GM21723 (cell line): ENCODE results near the gene TNRC6C.
A peak's percentile ranks its signal among the peaks of the same experiment; 100 is the strongest.
"Not testable (repeated sequence)": the region's sequence is repeated elsewhere in the genome, so short reads cannot be mapped to it uniquely, and the experiment has no call there.

ENCODE experiments used
- ATAC-seq: cut with Tn5 transposase; IDR thresholded peaks from one replicate; pipeline ENCODE4 v1.9.1; 2021; ENCODE audit warnings: mild to moderate bottlenecking, moderate library complexity; ENCODE audit not compliant: unreplicated experiment

TNRC6C gene

DNA sequence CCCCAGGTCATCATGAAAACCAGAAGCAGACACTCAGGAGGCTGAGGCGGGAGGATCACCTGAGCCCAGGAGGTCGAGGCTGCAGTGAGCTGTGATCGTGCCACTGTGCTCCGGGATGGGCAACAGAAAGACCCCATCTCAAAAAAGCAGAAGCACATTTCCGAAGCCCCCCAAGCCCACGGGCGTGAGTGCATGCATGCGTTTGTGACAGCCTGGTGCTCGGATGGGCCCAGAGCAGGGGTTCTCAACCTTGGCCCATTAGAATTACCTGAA, 150.9 kb downstream of the TNRC6C start:
- no peak for ATAC-seq

DNA sequence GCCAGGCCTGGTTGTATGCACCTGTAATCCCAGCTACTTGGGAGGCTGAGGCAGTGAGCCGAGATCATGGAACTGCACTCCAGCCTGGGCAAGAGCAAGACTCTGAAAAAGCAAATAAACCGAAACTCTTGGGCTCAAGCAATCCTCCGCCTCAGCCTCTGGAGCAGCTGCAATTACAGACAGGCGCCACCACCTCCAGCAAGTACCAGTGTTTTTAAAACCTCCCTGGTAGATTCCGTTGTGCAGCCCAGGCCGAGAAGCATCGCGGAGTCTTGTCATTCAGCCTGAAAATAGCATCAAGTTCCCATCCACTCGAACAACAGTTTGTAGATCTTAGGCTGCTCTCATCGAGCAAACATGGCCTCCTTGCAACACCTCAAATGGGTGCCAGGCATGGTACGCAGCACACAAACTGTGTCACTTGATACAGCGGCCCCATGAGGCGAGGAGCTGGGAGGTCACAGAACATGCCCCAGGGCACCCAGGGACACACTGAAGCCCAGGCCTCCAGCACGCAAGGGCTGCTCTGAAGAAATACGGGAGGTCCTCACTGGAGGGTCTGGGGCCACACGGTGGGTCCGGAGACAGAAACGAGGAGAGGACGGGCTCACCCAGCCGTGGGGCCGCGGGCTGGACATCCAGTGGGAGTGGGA, 152.0 kb downstream of the TNRC6C start:
- no peak for ATAC-seq

DNA sequence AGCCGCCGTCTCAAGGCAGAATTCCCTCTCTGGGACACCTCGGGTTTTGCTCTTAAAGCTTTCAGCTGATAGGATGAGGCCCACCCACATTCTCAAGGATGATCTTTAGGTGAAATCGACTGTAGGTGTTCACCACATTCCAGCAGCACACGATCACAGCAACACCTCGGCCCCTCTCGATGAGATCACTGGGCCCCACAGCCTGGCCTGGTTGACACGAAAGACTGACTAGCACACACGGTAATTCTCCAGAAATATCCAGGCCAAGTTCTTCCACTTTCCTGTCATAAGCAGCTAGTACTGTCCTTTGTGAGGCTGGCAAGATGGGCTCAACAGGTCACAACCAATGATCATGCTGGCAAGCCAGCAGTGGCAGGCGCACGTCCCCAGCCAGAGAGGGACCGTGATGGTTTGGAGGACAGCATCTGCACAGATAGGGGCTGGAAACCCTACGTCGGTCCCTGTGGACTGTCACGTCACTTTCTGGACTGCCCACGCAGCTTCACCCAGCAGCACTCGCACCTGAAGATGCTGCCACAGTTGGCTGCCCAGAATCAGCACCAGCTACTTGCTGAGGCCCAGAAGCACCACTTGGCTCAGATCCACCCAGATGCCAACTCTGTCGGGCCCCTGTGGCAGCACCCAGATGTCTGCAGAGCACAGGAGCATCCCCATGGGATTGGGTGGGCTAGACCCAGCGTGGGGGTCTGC, 152.7 kb downstream of the TNRC6C start:
- ATAC-seq, result no peak

DNA sequence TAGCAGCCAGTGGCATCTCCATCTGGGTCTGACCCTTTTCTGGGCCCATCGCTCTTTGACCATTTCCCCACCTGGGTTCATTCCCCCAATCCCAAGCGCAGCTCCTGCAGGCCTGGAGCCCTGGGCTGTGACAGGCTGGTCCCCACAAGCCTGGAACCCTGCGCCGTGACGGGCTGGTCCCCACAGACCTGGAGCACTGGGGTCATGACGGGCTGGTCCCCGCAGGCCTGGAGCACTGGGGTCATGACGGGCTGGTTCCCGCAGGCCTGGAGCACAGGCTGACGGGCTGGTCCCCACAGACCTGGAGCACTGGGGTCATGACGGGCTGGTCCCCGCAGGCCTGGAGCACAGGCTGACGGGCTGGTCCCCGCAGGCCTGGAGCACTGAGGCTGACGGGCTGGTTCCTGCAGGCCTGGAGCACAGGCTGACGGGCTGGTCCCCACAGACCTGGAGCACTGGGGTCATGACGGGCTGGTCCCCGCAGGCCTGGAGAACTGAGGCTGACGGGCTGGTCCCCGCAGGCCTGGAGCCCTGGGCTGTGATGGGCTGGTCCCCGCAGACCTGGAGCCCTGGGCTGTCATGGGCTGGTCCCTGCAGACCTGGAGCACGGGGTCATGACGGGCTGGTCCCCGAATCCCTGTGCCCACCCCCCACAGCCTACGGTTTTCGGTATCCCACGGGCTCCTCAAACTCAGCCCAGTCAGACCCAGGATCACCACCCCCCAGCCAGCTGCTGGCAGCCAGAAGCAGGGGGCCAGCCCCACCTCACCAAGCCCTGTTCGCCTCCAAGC, 153.4 kb downstream of the TNRC6C start:
- ATAC-seq, result no peak

DNA sequence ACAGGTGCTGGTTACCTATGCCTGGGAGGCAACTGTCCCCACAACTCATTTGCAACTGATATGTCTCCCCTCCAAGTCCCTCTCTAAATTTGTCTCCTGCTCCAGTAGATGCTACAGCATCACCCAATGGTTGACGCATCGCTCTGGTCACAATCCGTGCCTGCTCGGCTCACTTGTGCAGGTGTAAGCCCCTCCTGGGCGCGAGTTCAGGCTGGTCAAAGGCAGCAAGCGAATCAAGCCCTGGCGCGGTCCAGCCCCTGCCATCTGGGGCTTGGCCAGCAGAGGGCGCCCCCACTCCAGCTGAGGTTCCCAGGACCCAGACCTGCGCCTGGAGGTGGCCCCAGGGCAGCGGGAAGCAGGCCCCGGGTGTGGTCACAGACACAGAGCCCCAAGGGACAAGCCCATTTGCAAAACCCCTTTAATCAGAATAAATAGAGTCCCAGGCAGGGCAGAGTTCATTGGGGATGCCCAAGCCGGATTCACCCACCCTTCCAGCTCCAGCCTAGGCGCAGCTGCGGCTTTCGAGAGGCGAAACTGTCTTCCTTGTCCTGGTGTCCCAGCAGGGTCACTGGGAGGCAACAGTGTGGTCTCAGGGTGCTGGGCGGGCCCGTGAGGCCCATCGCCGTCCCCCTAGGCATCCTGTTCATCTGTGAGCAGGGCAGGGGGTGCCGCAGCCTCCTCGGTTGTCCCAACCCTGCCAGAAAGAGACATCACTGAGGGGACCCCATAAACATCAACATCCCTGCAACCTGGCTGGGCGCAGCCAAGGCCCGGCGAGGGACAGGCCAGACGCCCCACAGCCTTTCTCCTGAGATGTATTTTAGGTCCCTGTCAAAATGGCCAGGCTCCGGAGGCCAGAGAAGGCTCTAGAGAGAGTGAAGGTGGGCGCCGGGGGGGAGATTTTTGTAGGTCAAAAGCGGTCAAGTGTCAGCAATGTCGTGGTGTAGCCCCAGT, 154.3 kb downstream of the TNRC6C start:
- ATAC-seq, result peak; percentile 67

DNA sequence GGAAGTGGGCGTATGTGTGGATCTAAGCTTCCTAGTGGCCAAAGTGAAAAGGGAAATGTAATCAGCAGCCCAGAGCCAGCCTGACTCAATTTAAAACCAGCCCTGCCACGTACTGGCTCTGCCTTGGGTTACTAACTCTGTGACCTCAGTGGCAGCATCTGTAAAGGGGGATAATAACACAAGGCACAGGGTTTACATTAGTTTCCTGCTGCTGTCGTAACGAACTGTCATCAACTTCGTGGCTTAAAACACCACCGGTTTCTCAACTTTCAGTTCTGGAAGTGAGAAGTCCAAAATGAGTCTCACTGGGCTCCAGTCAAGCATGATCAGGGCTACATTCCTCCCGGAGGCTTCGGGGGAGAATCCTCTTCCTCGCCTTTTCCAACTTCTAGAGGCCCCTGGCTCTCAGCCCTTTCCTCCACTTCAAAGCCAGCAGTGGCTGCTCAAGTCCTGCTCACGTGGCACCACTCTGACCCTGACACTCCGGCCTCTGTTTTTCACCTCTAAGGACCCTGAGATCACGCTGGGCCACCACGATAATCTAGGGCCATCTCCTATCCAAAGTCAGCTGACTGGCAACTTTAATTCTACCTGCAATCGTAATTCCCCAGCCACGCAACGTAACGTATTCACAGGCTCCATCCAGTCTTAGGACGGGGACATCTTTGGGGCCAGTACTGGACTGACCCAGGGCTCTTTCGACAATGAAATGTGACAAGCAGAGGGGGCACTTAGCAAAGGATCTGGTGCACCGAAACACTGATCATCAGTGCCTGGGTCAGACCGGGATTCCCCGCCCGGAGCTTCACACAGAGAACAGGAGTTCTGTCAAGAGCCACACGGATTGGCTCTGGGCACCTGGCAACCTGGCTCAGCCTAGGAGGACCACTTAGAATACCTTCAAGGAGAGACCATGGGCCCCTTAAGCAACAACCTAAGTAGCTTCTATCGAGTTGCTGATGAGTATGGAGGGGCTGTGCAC, 155.6 kb downstream of the TNRC6C start:
- no peak for ATAC-seq

DNA sequence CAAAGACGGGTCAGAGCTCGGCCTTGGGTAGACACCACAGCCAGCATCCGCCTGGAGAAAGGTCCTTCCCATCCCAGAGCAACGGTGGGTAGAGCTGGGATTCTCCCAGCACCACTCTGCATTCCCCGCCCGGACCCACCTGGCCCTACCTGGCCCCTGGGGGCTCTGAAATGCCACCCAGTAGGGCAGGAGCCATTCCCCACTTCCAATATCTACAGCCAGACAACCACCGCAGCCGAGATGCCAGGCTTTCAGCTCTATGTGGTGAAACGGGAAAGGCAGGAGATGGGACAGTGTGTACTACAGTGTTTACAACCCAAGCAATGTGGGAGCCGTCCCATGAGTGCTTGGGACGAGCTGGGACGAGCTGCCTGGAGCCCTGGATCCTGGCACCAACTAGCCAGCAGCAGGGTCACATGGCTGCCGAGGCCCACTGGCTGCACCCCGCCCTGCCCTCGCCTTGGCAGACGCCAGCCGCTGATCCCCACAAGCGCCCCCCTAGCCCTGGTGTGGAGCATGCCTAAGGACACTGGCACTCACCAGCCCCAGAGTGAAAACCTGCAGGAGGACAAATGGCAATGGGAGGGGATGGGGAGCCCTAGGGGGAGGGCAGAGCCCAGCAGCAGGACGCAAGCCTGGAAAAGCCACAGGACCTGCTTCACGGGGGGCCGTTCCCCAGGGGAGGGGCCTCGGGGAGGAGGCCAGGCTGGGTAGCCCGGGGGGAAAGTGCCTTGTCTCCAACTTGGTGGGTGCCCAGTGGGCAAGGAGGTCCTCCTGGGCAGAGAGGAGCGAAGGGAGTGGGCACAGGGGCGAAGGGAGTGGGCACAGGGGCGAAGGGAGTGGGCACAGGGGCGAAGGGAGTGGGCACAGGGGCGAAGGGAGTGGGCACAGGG, 156.6 kb downstream of the TNRC6C start:
- ATAC-seq, result no peak

DNA sequence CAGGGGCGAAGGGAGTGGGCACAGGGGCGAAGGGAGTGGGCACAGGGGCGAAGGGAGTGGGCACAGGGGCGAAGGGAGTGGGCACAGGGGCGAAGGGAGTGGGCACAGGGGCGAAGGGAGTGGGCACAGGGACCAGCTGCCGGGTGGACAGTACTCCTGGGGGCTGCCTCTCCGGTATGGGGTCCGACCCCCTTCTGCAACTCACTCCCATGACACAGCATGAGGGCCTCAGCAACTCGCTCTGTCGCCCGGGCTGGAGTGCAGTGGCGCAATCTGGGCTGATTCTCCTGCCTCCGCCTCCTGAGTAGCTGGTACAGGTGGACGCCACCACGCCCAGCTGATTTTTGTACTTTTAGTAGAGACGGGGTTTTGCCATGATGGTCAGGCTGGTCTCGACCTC, 157.3 kb downstream of the TNRC6C start:
- ATAC-seq, result not testable (repeated sequence)

DNA sequence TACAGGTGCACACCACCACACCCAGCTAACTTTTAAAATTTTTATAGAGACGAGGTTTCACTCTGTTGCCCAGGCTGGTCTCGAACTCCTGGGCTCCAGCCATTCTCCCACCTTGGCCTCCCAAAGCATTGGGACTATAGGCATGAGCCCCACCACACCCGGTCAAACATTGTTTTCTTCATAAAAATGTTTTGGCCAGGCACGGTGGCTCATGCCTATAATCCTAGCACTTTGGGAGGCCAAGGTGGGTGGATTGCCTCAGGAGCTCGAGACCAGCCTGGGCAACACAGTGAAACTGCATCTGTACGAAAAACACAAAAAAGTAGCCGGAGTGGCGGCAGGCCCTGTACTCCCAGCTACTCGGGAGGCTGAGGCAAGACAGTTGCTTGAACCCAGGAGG, 157.9 kb downstream of the TNRC6C start:
- no peak for ATAC-seq

DNA sequence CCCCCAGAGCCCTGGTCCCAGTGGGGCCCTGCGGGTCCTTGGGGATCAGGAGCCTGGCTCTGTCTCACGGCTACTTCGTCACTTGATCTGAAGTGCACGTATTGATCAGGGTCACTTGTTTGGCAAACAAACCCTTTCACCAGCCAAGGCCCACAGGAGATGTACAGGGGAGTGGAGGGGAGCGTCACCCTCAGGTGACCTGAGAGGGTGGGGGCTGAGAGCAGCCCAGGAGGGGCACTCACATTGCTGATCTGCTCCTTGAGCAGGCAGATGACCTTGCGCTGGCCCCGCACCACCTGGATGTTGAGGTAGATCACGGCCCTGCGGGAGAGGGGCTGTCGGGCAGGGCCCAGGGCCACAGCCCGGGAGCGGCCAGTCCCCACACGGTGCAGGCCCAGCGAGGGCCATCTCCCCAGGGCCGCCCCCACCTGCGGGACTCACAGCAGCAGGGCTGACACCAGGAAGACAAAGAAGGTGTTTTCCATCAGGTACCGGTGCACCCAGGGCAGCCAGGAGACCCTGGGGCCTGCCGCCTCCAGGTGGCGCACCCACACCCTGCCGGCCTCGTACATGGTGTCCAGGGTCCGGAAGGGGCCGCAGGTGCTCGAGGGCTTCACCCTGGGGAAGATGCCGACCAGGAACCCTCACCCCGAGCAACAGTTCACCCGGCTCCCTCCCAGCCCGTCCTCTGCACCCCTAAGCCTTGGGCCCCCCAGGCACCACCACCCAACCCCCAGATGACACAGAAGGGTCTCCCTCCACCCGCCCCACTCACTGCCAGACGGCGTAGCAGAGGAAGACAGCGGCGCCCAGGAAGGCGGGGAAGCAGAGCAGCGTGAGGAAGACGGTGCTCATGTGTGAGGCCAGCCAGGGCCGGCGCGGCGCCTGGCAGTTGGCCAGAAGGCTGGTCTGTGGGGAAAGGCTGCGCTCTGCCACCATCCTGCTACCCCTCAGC, 158.8 kb downstream of the TNRC6C start:
- ATAC-seq, result no peak

DNA sequence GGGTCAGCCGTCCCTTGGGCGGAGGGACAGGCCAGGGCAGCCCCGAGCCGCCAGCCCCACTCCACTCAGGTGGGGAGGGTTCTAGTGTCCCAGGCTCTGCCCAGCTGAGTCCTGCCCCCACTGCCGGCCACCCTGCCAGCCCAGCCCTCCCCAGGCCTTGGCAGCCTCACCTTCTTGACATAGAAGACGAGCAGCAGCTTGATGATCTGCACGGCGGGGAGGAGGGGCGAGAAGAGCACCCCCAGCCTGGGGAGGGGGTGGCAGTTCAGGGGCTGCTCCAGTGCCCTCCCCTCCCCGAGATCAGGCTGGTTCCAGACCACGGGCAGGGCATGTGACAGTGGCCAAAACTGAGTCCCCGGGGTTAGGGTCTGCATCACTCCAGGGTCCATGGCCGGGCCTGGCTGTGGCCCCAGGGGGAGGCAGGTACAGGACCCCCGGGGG, 160.3 kb downstream of the TNRC6C start:
- ATAC-seq, result no peak

DNA sequence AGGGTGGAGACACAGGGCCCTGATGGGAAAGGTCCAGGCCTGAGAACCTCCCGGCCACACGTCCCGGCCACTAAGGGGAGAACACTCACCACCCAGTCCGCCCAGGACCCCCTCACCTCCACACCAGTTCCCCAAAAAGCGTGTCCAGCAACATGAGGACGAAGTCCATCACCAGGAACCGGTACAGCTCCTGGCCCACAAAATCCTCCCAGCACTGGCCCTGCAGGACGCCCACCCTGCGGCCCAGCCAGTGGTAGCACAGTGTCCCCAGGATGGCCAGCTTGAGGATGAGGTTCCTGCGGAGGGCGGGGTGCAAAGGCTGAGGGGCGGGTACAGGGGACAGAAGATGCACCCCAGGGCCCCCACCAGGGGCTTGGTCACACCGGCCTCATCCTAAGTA, 162.0 kb downstream of the TNRC6C start:
- ATAC-seq, result no peak

DNA sequence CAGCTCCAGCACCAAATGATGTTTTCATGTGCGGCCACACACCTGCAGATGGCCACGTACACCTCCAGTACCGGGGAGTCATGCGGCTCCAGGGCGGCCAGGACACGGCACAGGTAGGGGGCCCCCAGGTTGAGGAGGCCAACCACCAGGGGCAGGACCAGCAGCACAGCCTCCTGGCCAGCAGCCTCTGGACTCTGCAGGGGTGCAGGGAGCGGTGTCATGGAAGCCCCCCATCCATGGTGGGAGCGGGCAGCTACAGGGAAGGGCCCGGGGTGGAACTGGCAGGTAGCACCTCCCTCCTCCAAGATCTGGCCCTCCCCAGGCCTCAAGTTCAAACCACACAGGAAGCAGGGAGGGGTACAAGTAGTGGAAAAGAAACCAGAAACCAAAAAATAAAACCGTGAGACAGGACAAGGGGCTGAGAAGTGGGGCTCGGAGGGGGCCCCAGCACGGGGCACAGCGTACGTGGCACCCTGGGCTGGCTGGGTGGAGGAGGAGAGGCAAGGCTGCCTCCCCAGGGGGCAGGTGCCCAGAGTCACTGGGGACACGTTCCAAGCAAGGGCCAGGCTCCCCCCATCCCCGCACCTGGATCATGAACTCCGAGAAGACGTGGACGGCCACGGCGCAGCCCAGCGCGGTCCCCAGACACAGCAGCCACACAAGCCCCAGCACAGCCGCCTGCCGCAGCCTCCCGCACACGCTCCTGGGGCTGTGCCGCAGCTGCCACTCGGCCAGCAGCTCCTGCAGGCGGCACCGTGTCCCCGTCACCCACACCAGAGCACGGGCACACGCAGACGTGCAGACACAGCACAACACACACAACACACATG, 162.7 kb downstream of the TNRC6C start:
- no peak for ATAC-seq

DNA sequence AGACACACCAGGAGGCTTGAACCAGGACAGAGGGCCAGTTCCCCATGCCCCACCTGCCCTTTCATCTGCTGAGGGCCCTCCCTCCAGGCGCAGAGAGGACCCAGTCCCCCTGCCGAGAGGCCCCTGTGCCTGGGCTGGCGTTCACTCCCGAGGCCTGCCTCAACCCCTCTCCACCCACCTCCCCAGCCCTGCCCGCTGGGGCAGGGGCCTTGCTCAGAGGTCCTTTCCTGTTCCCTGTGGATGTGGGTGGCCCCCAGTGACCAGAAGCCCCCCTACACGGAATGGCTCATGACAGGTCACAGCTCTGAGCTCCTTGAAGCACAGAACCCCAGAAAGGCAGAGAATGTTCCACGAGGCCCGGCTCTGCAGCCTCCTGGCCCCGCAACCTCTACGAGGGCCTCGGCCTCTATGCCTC, 163.3 kb downstream of the TNRC6C start:
- ATAC-seq, result no peak

DNA sequence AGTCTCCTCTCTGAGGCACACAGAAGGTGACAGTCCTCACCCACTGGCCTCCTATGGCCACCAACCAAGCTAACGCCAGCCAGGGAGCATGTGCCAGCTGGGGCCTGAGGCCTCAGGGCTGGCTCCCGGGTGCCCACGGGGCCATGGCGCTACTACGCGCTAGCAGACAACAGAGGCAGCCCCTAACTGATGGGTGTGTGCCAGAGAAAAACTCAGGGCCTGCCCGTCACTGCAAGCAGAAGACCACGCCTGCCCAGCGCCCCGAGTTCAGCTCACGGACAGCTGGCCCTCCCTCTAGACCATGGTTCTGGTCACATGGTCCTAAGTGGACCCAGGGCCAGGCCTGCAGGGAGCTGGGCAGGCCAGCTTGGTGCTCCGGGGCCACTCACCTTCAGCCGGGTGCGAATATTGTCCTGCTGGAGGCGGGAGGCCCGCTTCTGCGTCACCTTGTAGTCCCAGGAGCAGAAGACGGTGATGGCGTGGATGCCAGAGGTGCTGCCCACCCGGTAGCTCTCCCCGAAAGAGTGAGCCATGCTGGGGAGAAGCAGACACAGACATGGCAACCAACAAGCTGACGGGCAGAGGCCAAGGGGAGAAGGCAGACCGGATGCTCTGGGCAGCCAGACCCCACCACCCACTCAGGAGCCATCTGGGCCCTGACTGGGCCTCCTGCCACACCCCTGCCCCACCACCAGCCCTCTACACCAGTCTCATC, 163.9 kb downstream of the TNRC6C start:
- ATAC-seq, result no peak

DNA sequence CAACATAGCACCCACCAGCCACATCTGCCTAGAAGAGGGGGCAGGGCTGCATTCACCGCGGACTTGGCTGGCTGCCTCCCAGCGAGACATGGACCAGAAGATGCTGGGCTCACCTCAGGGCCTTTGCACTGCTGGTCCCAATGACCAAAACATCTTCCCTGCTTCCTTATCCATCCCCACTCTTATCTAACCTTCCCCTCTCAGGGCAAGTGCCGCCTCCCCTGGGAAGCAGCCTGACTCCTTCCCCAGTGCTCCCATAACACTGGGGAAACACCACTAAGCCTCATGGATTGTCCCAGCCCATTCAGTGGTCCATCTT, 164.4 kb downstream of the TNRC6C start:
- ATAC-seq, result no peak
